HG03095 (cell line): Measurements from ENCODE around the gene HM13.
"Not testable (repeated sequence)": the region's sequence is repeated elsewhere in the genome, so short reads cannot be mapped to it uniquely, and the experiment has no call there.

Experiments used
- ATAC-seq: cut with Tn5 transposase; IDR thresholded peaks from one replicate; pipeline ENCODE4 v1.9.1; 2021; ENCODE audit warnings: moderate library complexity; ENCODE audit not compliant: unreplicated experiment

Gene HM13

GRCh38 chr20:31605031-31605901 is 91.0 kb downstream of the HM13 start, which contains the start of gene ID1:
Gene ID1 (plus strand): TSS chr20:31605289. CDS start chr20:31605388, 99 bp downstream.
- ATAC-seq, result peak; percentile 77

DNA sequence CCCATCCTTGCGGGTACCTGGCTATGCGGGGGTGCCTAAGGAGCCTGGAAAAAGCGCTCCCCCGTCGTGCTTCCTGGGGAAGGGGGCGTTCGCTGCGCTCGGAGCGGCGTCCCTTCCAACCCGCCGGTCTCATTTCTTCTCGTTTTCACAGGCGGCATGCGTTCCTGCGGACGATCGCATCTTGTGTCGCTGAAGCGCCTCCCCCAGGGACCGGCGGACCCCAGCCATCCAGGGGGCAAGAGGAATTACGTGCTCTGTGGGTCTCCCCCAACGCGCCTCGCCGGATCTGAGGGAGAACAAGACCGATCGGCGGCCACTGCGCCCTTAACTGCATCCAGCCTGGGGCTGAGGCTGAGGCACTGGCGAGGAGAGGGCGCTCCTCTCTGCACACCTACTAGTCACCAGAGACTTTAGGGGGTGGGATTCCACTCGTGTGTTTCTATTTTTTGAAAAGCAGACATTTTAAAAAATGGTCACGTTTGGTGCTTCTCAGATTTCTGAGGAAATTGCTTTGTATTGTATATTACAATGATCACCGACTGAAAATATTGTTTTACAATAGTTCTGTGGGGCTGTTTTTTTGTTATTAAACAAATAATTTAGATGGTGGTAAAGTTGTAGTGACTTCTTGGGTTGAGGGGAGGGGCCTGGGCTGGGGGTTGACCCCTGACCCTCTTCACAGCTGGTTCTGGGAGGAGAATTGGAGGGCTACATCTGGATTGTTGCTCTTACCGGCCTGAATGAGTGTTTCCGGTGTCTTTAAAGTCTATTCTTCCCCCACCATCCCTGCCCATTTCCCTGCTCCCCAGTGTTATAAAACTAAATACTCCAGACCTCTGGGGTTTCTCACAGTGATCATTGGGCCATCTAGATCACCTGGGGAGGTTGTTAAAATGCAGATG is 91.9 kb downstream of the HM13 start:
- ATAC-seq, result no peak

- no peak for ATAC-seq
These were observed 92.8 kb downstream of the HM13 start for GRCh38 chr20:31606804-31607639.

DNA sequence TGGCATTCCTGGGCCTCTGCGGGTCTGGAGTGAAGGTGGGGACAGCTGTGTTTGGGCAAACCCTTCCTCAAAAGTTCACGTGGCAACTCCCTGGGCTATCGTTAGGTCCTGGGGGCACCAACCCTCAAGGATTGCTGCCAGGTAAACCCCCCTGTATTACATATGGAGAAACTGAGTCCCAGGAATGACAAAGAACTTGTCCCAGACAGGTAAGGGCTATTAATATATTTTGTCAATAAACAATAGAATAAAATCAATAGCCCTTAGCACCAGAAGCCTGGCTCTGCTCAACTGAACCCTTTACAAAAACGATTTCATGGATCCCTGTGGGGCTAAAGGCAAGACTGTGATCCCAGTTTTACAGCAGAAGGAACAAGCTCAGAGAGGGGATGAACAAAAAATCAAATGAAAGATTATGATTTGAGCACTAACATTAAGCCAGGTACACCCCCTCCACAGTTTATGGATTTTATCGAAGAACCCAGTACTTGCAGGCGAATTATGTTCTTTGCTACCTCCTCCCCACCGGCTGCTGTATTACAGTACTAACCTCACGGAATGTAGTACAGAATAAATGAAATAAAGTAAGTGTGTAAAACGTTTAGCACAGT is 93.5 kb downstream of the HM13 start:
- no peak for ATAC-seq

GRCh38 chr20:31608251-31608945 is 94.2 kb downstream of the HM13 start:
- ATAC-seq, result no peak

- not testable (repeated sequence) for ATAC-seq
These were observed 98.0 kb downstream of the HM13 start for GRCh38 chr20:31612271-31612640.

GRCh38 chr20:31615416-31615815 is 101.2 kb downstream of the HM13 start:
- ATAC-seq, result no peak

- no peak for ATAC-seq
These were observed 103.3 kb downstream of the HM13 start for GRCh38 chr20:31617432-31618104.
